Naive B cell (primary cell): ENCODE measurements around the gene TLR9. TPM values are rescaled to one million over a fixed set of nuclear protein-coding genes. Genes with fewer than 3 reads are reported as not detected.

ENCODE experiments used
- ATAC-seq, 2 donors: fragments of 150-1000 bp; cut with Tn5 transposase; 2 replicates each; pipeline ENCODE4 v1.10.0; 2021; ENCODE audit warnings: low read depth in 2 of 2, mild to moderate bottlenecking in 2 of 2, moderate library complexity in 2 of 2
- DNase-seq: peaks from one replicate; pipeline ENCODE4 v3.0.0; 2022
- H3K27ac Mint-ChIP-seq, 6 donors: one replicate each; pipeline ENCODE4 v1.8.0; 2020 to 2022; ENCODE audit warnings: mild to moderate bottlenecking in 6 of 6, mixed read lengths in 6 of 6, moderate library complexity in 5 of 6, inconsistent platforms in 2 of 6
- H3K27me3 Mint-ChIP-seq, 3 donors: one replicate each; pipeline ENCODE4 v1.8.0; 2021 to 2022; ENCODE audit warnings: mixed read lengths in 3 of 3, mild to moderate bottlenecking in 1 of 3
- H3K36me3 Mint-ChIP-seq, 2 donors: one replicate each; pipeline ENCODE4 v1.8.0; 2020 to 2022; ENCODE audit warnings: mixed read lengths in 2 of 2, inconsistent platforms in 1 of 2, mild to moderate bottlenecking in 1 of 2
- H3K4me1 Mint-ChIP-seq, 3 donors: one replicate each; pipeline ENCODE4 v1.8.0; 2020 to 2022; ENCODE audit warnings: mixed read lengths in 3 of 3, inconsistent platforms in 1 of 3, mild to moderate bottlenecking in 1 of 3, moderate library complexity in 1 of 3
- H3K4me3 Mint-ChIP-seq, 8 donors: one replicate each; pipeline ENCODE4 v1.8.0; 2020 to 2022; ENCODE audit warnings: mild to moderate bottlenecking in 8 of 8, mixed read lengths in 8 of 8, moderate library complexity in 8 of 8, inconsistent platforms in 2 of 8
- H3K9me3 Mint-ChIP-seq, 7 donors: one replicate each; pipeline ENCODE4 v1.8.0; 2020 to 2022; ENCODE audit warnings: mixed read lengths in 7 of 7, mild to moderate bottlenecking in 5 of 7, inconsistent platforms in 2 of 7, moderate library complexity in 1 of 7
- polyA plus RNA-seq, 6 donors: library from polyadenylated mRNA; unstranded; fragments of 300-500 nt; fragmentation: Illumina TruSeq; gene quantifications; one replicate each; pipeline ENCODE4 v1.2.3, GENCODE V29; 2021; ENCODE audit warnings: low read depth in 6 of 6

TLR9 gene
- polyA plus RNA-seq, 6 donors from 2014 or later: 1.6 to 4.4 (median 3.8) TPM; not detected in 1

GRCh38 chr3:52256159-52256558 lies 30.7 kb upstream of the TLR9 start:
- H3K36me3 Mint-ChIP-seq: peaks cover 8 to 12% of the 10 kb centered on the region in 2 donors
- DNase-seq (no peak), ATAC-seq (no peak)
- no peaks in the 10 kb centered on the region for H3K9me3 Mint-ChIP-seq
- H3K4me3 Mint-ChIP-seq: no peak overlapping the region
- H3K4me1 Mint-ChIP-seq: peaks cover 16 to 39% (median 25%) of the 10 kb centered on the region in 3 donors
- no peaks in the 10 kb centered on the region for H3K27me3 Mint-ChIP-seq
- peak overlapping the region in 1 of 6 donors; percentile 37 for H3K27ac Mint-ChIP-seq

- ATAC-seq (no peak), DNase-seq (no peak)
- Mint-ChIP-seq H3K4me3 (no peak overlapping the region), H3K27me3 (no peaks in the 10 kb centered on the region), H3K9me3 (no peaks in the 10 kb centered on the region), H3K36me3 (peaks cover 8 to 10% of the 10 kb centered on the region in 2 donors), H3K27ac (peak overlapping the region in 5 of 6 donors; percentile 51 to 98 (median 90)), H3K4me1 (peaks cover 20 to 46% (median 32%) of the 10 kb centered on the region in 3 donors)
These were observed 29.2 kb upstream of the TLR9 start for GRCh38 chr3:52254608-52255007.

GRCh38 chr3:52253314-52254304 lies 28.2 kb upstream of the TLR9 start:
- peak overlapping the region; percentile 82 to 98 (median 98) for H3K27ac Mint-ChIP-seq
- H3K9me3 Mint-ChIP-seq: no peaks in the 10 kb centered on the region
- ATAC-seq (peak; percentile 96 to 98), DNase-seq (peak; percentile 90)
- H3K27me3 Mint-ChIP-seq: no peaks in the 10 kb centered on the region
- peaks cover 22 to 46% (median 40%) of the 10 kb centered on the region in 3 donors for H3K4me1 Mint-ChIP-seq
- H3K36me3 Mint-ChIP-seq: peaks cover 8 to 10% of the 10 kb centered on the region in 2 donors
- H3K4me3 Mint-ChIP-seq: peak overlapping the region; percentile 70 to 92 (median 82)

GRCh38 chr3:52250122-52250521 lies 24.7 kb upstream of the TLR9 start:
- H3K9me3 Mint-ChIP-seq: no peaks in the 10 kb centered on the region
- H3K4me3 Mint-ChIP-seq: peak overlapping the region in 1 of 8 donors; percentile 27
- DNase-seq (no peak), ATAC-seq (no peak)
- no peaks in the 10 kb centered on the region for H3K36me3 Mint-ChIP-seq
- no peaks in the 10 kb centered on the region for H3K27me3 Mint-ChIP-seq
- H3K4me1 Mint-ChIP-seq: peaks cover 40 to 70% (median 64%) of the 10 kb centered on the region in 3 donors
- H3K27ac Mint-ChIP-seq: peak overlapping the region; percentile 43 to 90 (median 80)

GRCh38 chr3:52249683-52250082 lies 24.2 kb upstream of the TLR9 start:
- peak overlapping the region in 1 of 8 donors; percentile 9 for H3K4me3 Mint-ChIP-seq
- H3K9me3 Mint-ChIP-seq: no peaks in the 10 kb centered on the region
- ATAC-seq: no peak
- peaks cover 44 to 75% (median 66%) of the 10 kb centered on the region in 3 donors for H3K4me1 Mint-ChIP-seq
- H3K36me3 Mint-ChIP-seq: no peaks in the 10 kb centered on the region
- peak overlapping the region; percentile 43 to 90 (median 78) for H3K27ac Mint-ChIP-seq
- no peak for DNase-seq
- no peaks in the 10 kb centered on the region for H3K27me3 Mint-ChIP-seq

- no peaks in the 10 kb centered on the region for H3K9me3 Mint-ChIP-seq
- H3K4me1 Mint-ChIP-seq: peaks cover 46 to 78% (median 66%) of the 10 kb centered on the region in 3 donors
- H3K4me3 Mint-ChIP-seq: peak overlapping the region in 2 of 8 donors; percentile 10 to 21
- no peaks in the 10 kb centered on the region for H3K36me3 Mint-ChIP-seq
- DNase-seq (no peak), ATAC-seq (no peak)
- no peaks in the 10 kb centered on the region for H3K27me3 Mint-ChIP-seq
- peak overlapping the region in 4 of 6 donors; percentile 39 to 88 (median 78) for H3K27ac Mint-ChIP-seq
These were observed 23.5 kb upstream of the TLR9 start for GRCh38 chr3:52248816-52249547.

GRCh38 chr3:52248165-52248541 lies 22.7 kb upstream of the TLR9 start:
- DNase-seq: no peak
- no peaks in the 10 kb centered on the region for H3K9me3 Mint-ChIP-seq
- peak overlapping the region in 5 of 6 donors; percentile 12 to 88 (median 39) for H3K27ac Mint-ChIP-seq
- no peak for ATAC-seq
- H3K4me1 Mint-ChIP-seq: peaks cover 44 to 78% (median 66%) of the 10 kb centered on the region in 3 donors
- H3K36me3 Mint-ChIP-seq: no peaks in the 10 kb centered on the region
- peak overlapping the region in 1 of 8 donors; percentile 85 for H3K4me3 Mint-ChIP-seq
- no peaks in the 10 kb centered on the region for H3K27me3 Mint-ChIP-seq

GRCh38 chr3:52247409-52248164 lies 22.1 kb upstream of the TLR9 start:
- Mint-ChIP-seq H3K4me1 (peaks cover 40 to 72% (median 63%) of the 10 kb centered on the region in 3 donors), H3K9me3 (no peaks in the 10 kb centered on the region), H3K36me3 (no peaks in the 10 kb centered on the region), H3K4me3 (peak overlapping the region in 6 of 8 donors; percentile 26 to 88 (median 80)), H3K27ac (peak overlapping the region; percentile 34 to 95 (median 60)), H3K27me3 (no peaks in the 10 kb centered on the region)
- DNase-seq (no peak), ATAC-seq (peak; percentile 22)

GRCh38 chr3:52246728-52247408 lies 21.4 kb upstream of the TLR9 start:
- no peak for DNase-seq
- Mint-ChIP-seq H3K36me3 (no peaks in the 10 kb centered on the region), H3K4me3 (peak overlapping the region; percentile 66 to 88 (median 82)), H3K4me1 (peaks cover 38 to 65% (median 56%) of the 10 kb centered on the region in 3 donors), H3K27me3 (no peaks in the 10 kb centered on the region), H3K27ac (peak overlapping the region; percentile 39 to 95 (median 88)), H3K9me3 (no peaks in the 10 kb centered on the region)
- ATAC-seq: no peak

GRCh38 chr3:52246264-52246620 lies 20.8 kb upstream of the TLR9 start:
- peaks cover 38 to 64% (median 54%) of the 10 kb centered on the region in 3 donors for H3K4me1 Mint-ChIP-seq
- peak overlapping the region; percentile 39 to 95 (median 82) for H3K27ac Mint-ChIP-seq

GRCh38 chr3:52245322-52246263 lies 20.1 kb upstream of the TLR9 start, which contains the start of gene PPM1M:
Gene PPM1M (plus strand): TSS chr3:52245759. CDS start chr3:52245825, 66 bp downstream.
- no peaks in the 10 kb centered on the region for H3K36me3 Mint-ChIP-seq
- no peaks in the 10 kb centered on the region for H3K9me3 Mint-ChIP-seq
- no peaks in the 10 kb centered on the region for H3K27me3 Mint-ChIP-seq
- peak within 1 kb of the TSS; percentile 77 to 90 (median 84) for H3K4me3 Mint-ChIP-seq
- ATAC-seq: peak; percentile 59 to 68
- peak within 1 kb of the TSS; percentile 76 to 95 (median 88) for H3K27ac Mint-ChIP-seq
- DNase-seq: peak; percentile 71
- H3K4me1 Mint-ChIP-seq: peaks cover 43 to 68% (median 54%) of the 10 kb centered on the region in 3 donors

More at GRCh38 chr3:52246264-52246620, 20.8 kb upstream of the TLR9 start:
- DNase-seq (no peak), ATAC-seq (peak in 1 of 2 donors; percentile 2)
- no peaks in the 10 kb centered on the region for H3K27me3 Mint-ChIP-seq
- H3K36me3 Mint-ChIP-seq: no peaks in the 10 kb centered on the region
- H3K4me3 Mint-ChIP-seq: peak overlapping the region; percentile 66 to 88 (median 82)
- H3K9me3 Mint-ChIP-seq: no peaks in the 10 kb centered on the region
